GM18502 (cell line): ENCODE data around the gene GTF3C5.
"Not testable (repeated sequence)": the region's sequence is repeated elsewhere in the genome, so short reads cannot be mapped to it uniquely, and the experiment has no call there.

Source experiments
- ATAC-seq: cut with Tn5 transposase; IDR thresholded peaks from one replicate; pipeline ENCODE4 v1.9.1; 2021; ENCODE audit warnings: mild to moderate bottlenecking; ENCODE audit not compliant: unreplicated experiment, poor library complexity

Gene GTF3C5

GRCh38 chr9:133030317-133031129 lies at the start of gene GTF3C5:
Gene GTF3C5 (plus strand): TSS chr9:133030997. CDS start chr9:133031012, 15 bp downstream.
- ATAC-seq = peak; percentile 91

- ATAC-seq = no peak
Observed at GRCh38 chr9:132982458-132982857, 48.3 kb upstream of the GTF3C5 start.

GRCh38 chr9:132983491-132984201 lies 47.2 kb upstream of the GTF3C5 start:
- no peak for ATAC-seq

- ATAC-seq = no peak
Observed at GRCh38 chr9:132984202-132985070, 46.4 kb upstream of the GTF3C5 start.

GRCh38 chr9:132985071-132985350 lies 45.8 kb upstream of the GTF3C5 start:
- ATAC-seq = no peak

- no peak for ATAC-seq
Observed at GRCh38 chr9:132985489-132985888, 45.3 kb upstream of the GTF3C5 start.

- ATAC-seq = no peak
Observed at GRCh38 chr9:132986114-132986513, 44.7 kb upstream of the GTF3C5 start.

- no peak for ATAC-seq
Observed at GRCh38 chr9:132986640-132987620, 43.9 kb upstream of the GTF3C5 start.

- no peak for ATAC-seq
Observed at GRCh38 chr9:132988244-132989013, 42.4 kb upstream of the GTF3C5 start.

GRCh38 chr9:132989014-132989310 lies 41.8 kb upstream of the GTF3C5 start:
- no peak for ATAC-seq

- ATAC-seq = no peak
Observed at GRCh38 chr9:132989414-132989996, 41.3 kb upstream of the GTF3C5 start.

GRCh38 chr9:132989998-132990557 lies 40.7 kb upstream of the GTF3C5 start:
- ATAC-seq = not testable (repeated sequence)

GRCh38 chr9:132990781-132991180 lies 40.0 kb upstream of the GTF3C5 start:
- no peak for ATAC-seq

- ATAC-seq = no peak
Observed at GRCh38 chr9:132991351-132992300, 39.2 kb upstream of the GTF3C5 start.

GRCh38 chr9:132993511-132993939 lies 37.3 kb upstream of the GTF3C5 start:
- no peak for ATAC-seq

- ATAC-seq = no peak
Observed at GRCh38 chr9:132994410-132995120, 36.2 kb upstream of the GTF3C5 start.

- no peak for ATAC-seq
Observed at GRCh38 chr9:132995121-132995420, 35.7 kb upstream of the GTF3C5 start.
